PFSK-1 (cell line): ENCODE data around the gene FADS1.

Experiments
- POLR2AphosphoS5 ChIP-seq: IDR thresholded peaks from 2 replicates; pipeline ENCODE4 v1.6.1; 2012; ENCODE audit warnings: low read depth, mild to moderate bottlenecking, control low read depth, low read length, moderate library complexity
- SIN3A ChIP-seq: IDR thresholded peaks from 2 replicates; pipeline ENCODE4 v1.6.1; 2012; ENCODE audit warnings: mild to moderate bottlenecking, low read length, moderate library complexity, borderline replicate concordance; ENCODE audit not compliant: insufficient read depth
- TAF1 ChIP-seq: IDR thresholded peaks from 2 replicates; pipeline ENCODE4 v1.6.1; 2012; ENCODE audit warnings: low read length, control low read depth, borderline replicate concordance; ENCODE audit not compliant: insufficient read depth
- TF ChIP-seq, protein P1 (sequence below), 2 experiments: IDR thresholded peaks; 2 replicates each; pipeline versions ENCODE4 v1.6.1 to v1.8.0; 2011 to 2012; ENCODE audit warnings: low read depth in 2 of 2, low read length in 2 of 2, control low read depth in 1 of 2, inconsistent platforms in 1 of 2, mild to moderate bottlenecking in 1 of 2, moderate library complexity in 1 of 2; ENCODE audit not compliant: insufficient read depth in 1 of 2

DNA sequence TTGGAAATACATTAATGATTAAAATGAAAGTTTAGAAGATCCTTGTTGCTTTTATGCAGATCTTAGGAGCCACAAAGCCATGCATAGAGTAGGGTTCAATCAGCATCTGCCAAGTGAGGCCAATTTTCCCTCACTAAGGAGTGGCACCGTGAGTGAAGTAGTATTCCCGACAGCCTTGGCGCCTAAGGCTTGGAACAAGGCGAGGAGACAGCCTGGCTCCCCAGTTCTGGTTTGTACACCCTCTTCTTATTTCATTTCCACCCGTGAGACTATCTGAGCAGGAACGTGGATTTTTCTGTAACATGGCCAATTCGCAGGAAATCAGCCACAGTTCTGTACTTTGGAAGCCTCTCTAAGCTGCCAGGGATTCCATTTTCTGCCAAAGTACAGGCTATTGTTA is 33.9 kb upstream of the FADS1 start:
- TF ChIP-seq TAF1 (no peak), POLR2AphosphoS5 (no peak), SIN3A (no peak)
- TF ChIP-seq, protein P1, sequence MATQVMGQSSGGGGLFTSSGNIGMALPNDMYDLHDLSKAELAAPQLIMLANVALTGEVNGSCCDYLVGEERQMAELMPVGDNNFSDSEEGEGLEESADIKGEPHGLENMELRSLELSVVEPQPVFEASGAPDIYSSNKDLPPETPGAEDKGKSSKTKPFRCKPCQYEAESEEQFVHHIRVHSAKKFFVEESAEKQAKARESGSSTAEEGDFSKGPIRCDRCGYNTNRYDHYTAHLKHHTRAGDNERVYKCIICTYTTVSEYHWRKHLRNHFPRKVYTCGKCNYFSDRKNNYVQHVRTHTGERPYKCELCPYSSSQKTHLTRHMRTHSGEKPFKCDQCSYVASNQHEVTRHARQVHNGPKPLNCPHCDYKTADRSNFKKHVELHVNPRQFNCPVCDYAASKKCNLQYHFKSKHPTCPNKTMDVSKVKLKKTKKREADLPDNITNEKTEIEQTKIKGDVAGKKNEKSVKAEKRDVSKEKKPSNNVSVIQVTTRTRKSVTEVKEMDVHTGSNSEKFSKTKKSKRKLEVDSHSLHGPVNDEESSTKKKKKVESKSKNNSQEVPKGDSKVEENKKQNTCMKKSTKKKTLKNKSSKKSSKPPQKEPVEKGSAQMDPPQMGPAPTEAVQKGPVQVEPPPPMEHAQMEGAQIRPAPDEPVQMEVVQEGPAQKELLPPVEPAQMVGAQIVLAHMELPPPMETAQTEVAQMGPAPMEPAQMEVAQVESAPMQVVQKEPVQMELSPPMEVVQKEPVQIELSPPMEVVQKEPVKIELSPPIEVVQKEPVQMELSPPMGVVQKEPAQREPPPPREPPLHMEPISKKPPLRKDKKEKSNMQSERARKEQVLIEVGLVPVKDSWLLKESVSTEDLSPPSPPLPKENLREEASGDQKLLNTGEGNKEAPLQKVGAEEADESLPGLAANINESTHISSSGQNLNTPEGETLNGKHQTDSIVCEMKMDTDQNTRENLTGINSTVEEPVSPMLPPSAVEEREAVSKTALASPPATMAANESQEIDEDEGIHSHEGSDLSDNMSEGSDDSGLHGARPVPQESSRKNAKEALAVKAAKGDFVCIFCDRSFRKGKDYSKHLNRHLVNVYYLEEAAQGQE (IDR thresholded peaks at IDR 0.05; ENCODE audit: insufficient read depth in 1 of 2, low read depth in 2 of 2, low read length in 2 of 2) = no peak
